K562 (cell line): ENCODE results near the gene AGR2. TPM values are rescaled to one million over a fixed set of nuclear protein-coding genes. Genes with fewer than 3 reads are reported as not detected.
"Not testable (repeated sequence)": the region's sequence is repeated elsewhere in the genome, so short reads cannot be mapped to it uniquely, and the experiment has no call there.

Experiments
- ATAC-seq: fragments of 200-7000 bp; cut with Tn5 transposase; 3 replicates; pipeline ENCODE4 v1.9.1; 2020; ENCODE audit warnings: moderate library complexity
- BruUV-seq: library from RNA; stranded (reverse); fragments of 400-500 nt; replicated peaks from 2 replicates; lab custom pipeline; 2021; lab: Mats Ljungman, UMichigan
- CTCF ChIA-PET: fragments of 300-600 bp; formaldehyde crosslinking; extraction: SDS; loops from one replicate; lab custom pipeline; 2021; ENCODE audit warnings: low intra/inter-chr PET ratio; lab: Yijun Ruan, JAX
- POLR2A ChIA-PET: fragments of 300-600, 350-650 bp; sonication (Branson Sonifier 250); formaldehyde crosslinking; extraction: SDS; loops from one replicate; lab custom pipeline; 2021; ENCODE audit warnings: antibody characterized with exemption, inconsistent platforms; lab: Yijun Ruan, JAX
- DNase-seq, 4 experiments: peaks; one replicate each; pipeline versions ENCODE4 v3.0.0 to v3.0.0-alpha.2; 2011 to 2018; ENCODE audit warnings: low spot score in 3 of 4, mixed read lengths in 3 of 4; ENCODE audit errors: extremely low read depth in 1 of 4
- FAIRE-seq: peaks from 2 replicates; lab custom pipeline; 2011; peaks lifted over from hg19 to GRCh38; lab: Jason Lieb, UNC
- H2AFZ ChIP-seq: 2 replicates; pipeline ENCODE4 v1.6.0; 2011; ENCODE audit warnings: low read depth, low read length, control low read depth, inconsistent platforms
- H3K27ac ChIP-seq: fragments of 200-600 bp; 3 replicates; pipeline ENCODE4 v1.8.0; 2011; ENCODE audit warnings: low read depth, mild to moderate bottlenecking, control low read depth, inconsistent platforms, low read length, moderate library complexity, mixed read lengths; ENCODE audit errors: extremely low read depth
- H3K27me3 ChIP-seq, 2 experiments: fragments of 300-600 bp in 1 of 2; 2 replicates in 1 of 2; 3 replicates in 1 of 2; pipeline versions ENCODE4 v1.6.0 to v1.8.0; 2011; ENCODE audit warnings: inconsistent platforms in 2 of 2, low read length in 2 of 2, mild to moderate bottlenecking in 1 of 2, mixed read lengths in 1 of 2, moderate library complexity in 1 of 2; ENCODE audit not compliant: control insufficient read depth in 2 of 2, insufficient read depth in 2 of 2
- H3K36me3 ChIP-seq: fragments of 300-600 bp; 3 replicates; pipeline ENCODE4 v1.8.0; 2011; ENCODE audit warnings: mild to moderate bottlenecking, low read length, inconsistent platforms; ENCODE audit not compliant: control insufficient read depth, insufficient read depth
- H3K4me1 ChIP-seq, 2 experiments: fragments of 200-600 bp in 1 of 2; replicated peaks in 1 of 2; 2 replicates in 1 of 2; 3 replicates in 1 of 2; pipeline versions ENCODE4 v1.5.1 to v1.8.0; 2011; ENCODE audit warnings: inconsistent platforms in 2 of 2, low read length in 2 of 2, mild to moderate bottlenecking in 1 of 2, mixed read lengths in 1 of 2, moderate library complexity in 1 of 2; ENCODE audit not compliant: control insufficient read depth in 2 of 2, insufficient read depth in 2 of 2
- H3K4me2 ChIP-seq: 2 replicates; pipeline ENCODE4 v1.6.1; 2011; ENCODE audit warnings: low read length, control low read depth, inconsistent platforms, mixed read lengths; ENCODE audit not compliant: insufficient read depth
- H3K4me3 ChIP-seq: fragments of 200-600 bp; sonication (generic), shearing (Covaris generic); 2 replicates; pipeline ENCODE4 v1.5.1; 2016; ENCODE audit warnings: control low read depth, inconsistent platforms
- H3K79me2 ChIP-seq: fragments of 200-600 bp; 3 replicates; pipeline ENCODE4 v1.8.0; 2011; ENCODE audit warnings: low read length, inconsistent platforms; ENCODE audit not compliant: control insufficient read depth, insufficient read depth
- H3K9ac ChIP-seq, 2 experiments: 2 replicates each; pipeline versions ENCODE4 v1.6.0 to v1.6.1; 2011; ENCODE audit warnings: low read depth in 2 of 2, low read length in 2 of 2, control low read depth in 1 of 2, inconsistent platforms in 1 of 2, mild to moderate bottlenecking in 1 of 2, mixed read lengths in 1 of 2; ENCODE audit not compliant: insufficient read depth in 1 of 2
- H3K9me1 ChIP-seq: one replicate; pipeline ENCODE4 v1.6.0; 2011; ENCODE audit warnings: inconsistent platforms, mild to moderate bottlenecking, low read length, moderate library complexity; ENCODE audit not compliant: control insufficient read depth, insufficient read depth
- H3K9me3 ChIP-seq: replicated peaks from 2 replicates; pipeline ENCODE4 v1.5.1; 2011; ENCODE audit warnings: low read depth, low read length, inconsistent platforms; ENCODE audit not compliant: control insufficient read depth, insufficient read depth
- H4K20me1 ChIP-seq: replicated peaks from 2 replicates; pipeline ENCODE4 v1.6.1; 2011; ENCODE audit warnings: low read length, inconsistent platforms, mixed read lengths; ENCODE audit not compliant: control insufficient read depth, insufficient read depth
- BACH1 ChIP-seq: fragments of 200-800 bp; sonication (Bioruptor generic); IDR thresholded peaks from 2 replicates; pipeline ENCODE4 v1.6.1; 2016; ENCODE audit warnings: missing genetic modification characterization, missing compliant biosample characterization
- ETV1 ChIP-seq: fragments of 450-650 bp; conservative IDR thresholded peaks from 2 replicates; pipeline ENCODE4 v1.6.1; 2016; ENCODE audit warnings: missing genetic modification characterization, control low read depth, low read depth, missing compliant biosample characterization
- NBN ChIP-seq: fragments of 450-650 bp; IDR thresholded peaks from 2 replicates; pipeline ENCODE4 v1.6.1; 2016; ENCODE audit warnings: low read depth, mild to moderate bottlenecking
- RAD21 ChIP-seq, 2 experiments: fragments of 250-450 bp in 1 of 2; fragments of 450-650 bp in 1 of 2; sonication (Bioruptor Pico) in 1 of 2; formaldehyde crosslinking in 1 of 2; IDR thresholded peaks in 1 of 2; conservative IDR thresholded peaks in 1 of 2; 2 replicates each; pipeline versions ENCODE4 v1.4.0 to v1.8.0; 2020 to 2022; ENCODE audit warnings: mild to moderate bottlenecking in 2 of 2, moderate library complexity in 1 of 2
- SMAD4 ChIP-seq: fragments of 250-450 bp; sonication (Bioruptor Pico); conservative IDR thresholded peaks from 2 replicates; pipeline ENCODE4 v1.8.0; 2021; ENCODE audit warnings: inconsistent platforms, mild to moderate bottlenecking, moderate library complexity
- WGBS: fragments of 100-300 bp; shearing (Covaris generic); methylation state at CpG from one replicate; pipeline ENCODE4 v1.1.6; 2016; ENCODE audit warnings: low coverage, mixed read lengths; ENCODE audit not compliant: insufficient coverage; ENCODE audit errors: missing lambda C conversion rate; 5-methylcytosine and 5-hydroxymethylcytosine counted together
- in situ Hi-C: fragments of 300-500 bp; cut with MboI; formaldehyde crosslinking; loops from 4 replicates; pipeline ENCODE4 v1.15.0; 2018; ENCODE audit warnings: inconsistent platforms, mixed read lengths
- intact Hi-C: fragments of 100-400 bp; cut with micrococcal nuclease; formaldehyde crosslinking; loops from 2 replicates; pipeline ENCODE4 v1.14.2; 2022
- polyA plus RNA-seq, 8 experiments: library from polyadenylated mRNA; depleted of rRNA in 4 of 8; stranded (reverse) in 5 of 8; unstranded in 3 of 8; fragments of >200 nt; fragmentation: Nextera tagmentation in 2 of 8; fragmentation: Illumina TruSeq in 1 of 8; extraction: Ambion mirVana in 2 of 8; extraction: Trizol in 1 of 8; gene quantifications; 2 replicates each; pipeline versions ENCODE4 v1.2.1 to v1.2.3, GENCODE V29; 2011 to 2014; ENCODE audit warnings: inconsistent platforms in 1 of 8, missing spikeins in 1 of 8
- total RNA-seq, 7 experiments: library from RNA; depleted of rRNA in 6 of 7; stranded (reverse); fragments of >200 nt in 6 of 7; fragmentation: Illumina TruSeq in 2 of 7; extraction: Trizol in 2 of 7; gene quantifications; 2 replicates each; pipeline versions ENCODE4 v1.2.1 to v1.2.3, GENCODE V29; 2011 to 2021; ENCODE audit warnings: low replicate concordance in 1 of 7
- TF ChIP-seq, protein P1 (sequence below): fragments of 250-450 bp; sonication (Bioruptor Pico); IDR thresholded peaks from 2 replicates; pipeline ENCODE4 v1.5.0; 2021

AGR2 gene
- total and polyA plus RNA-seq, 9 of the 15 experiments (the other 6 are each of a cell fraction or from before 2014, with no cell fraction given): 0.66 TPM; not detected in 8

DNA sequence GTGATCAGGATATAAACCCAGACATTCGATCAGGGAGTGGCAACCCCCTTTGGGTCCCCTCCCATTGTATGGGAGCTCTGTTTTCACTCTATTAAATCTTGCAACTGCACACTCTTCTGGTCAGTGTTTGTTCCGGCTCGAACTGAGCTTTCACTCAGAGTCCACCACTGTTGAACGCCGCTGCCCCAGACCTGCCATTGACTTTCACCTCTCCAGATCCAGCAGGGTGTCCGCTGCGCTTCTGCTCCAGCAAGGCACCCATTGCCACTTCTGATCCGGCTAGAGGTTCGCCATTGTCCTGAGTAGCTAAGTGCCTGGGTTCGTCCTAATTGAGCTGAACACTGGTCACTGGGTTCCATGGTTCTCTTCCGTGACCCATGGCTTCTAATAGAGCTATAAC lies 48.4 kb upstream of the AGR2 start:
- Histone ChIP-seq H2AFZ (peak overlapping the region; percentile 77), H3K27me3 (peaks cover 12 to 17% of the 10 kb centered on the region in 2 experiments; a peak in 4 of 5 replicates), H3K4me2 (peak overlapping the region; percentile 40; the same call in 1 of the 2 replicates)
- H3K4me3 ChIP-seq, FAIRE-seq, CTCF ChIA-PET, H3K27ac ChIP-seq, H3K9me1 ChIP-seq, H3K79me2 ChIP-seq, H3K9ac ChIP-seq, H3K36me3 ChIP-seq, BruUV-seq, intact Hi-C loops, H4K20me1 ChIP-seq, H3K9me3 ChIP-seq, in situ Hi-C loops, H3K4me1 ChIP-seq: not testable (repeated sequence)
- POLR2A ChIA-PET: interaction anchor here (0.6 to 1.7 kb wide), 5 partner anchors 11 to 229 kb away, joined by 3 to 4 read pairs (median 3); no protein-coding TSS in a partner anchor
- ATAC-seq: peak; percentile 73
- peak in 1 of 4 experiments; percentile 6 for DNase-seq
- TF ChIP-seq RAD21 (CRISPR knock-in tag; conservative IDR thresholded peaks at IDR 0.05 in 1 of 2, IDR thresholded peaks at IDR 0.05 in 1 of 2): peak in 1 of 2 experiments; percentile 2; a peak in 1 of 4 replicates
- 1% methylated on average over 11 of the region's 11 CpGs for WGBS

DNA sequence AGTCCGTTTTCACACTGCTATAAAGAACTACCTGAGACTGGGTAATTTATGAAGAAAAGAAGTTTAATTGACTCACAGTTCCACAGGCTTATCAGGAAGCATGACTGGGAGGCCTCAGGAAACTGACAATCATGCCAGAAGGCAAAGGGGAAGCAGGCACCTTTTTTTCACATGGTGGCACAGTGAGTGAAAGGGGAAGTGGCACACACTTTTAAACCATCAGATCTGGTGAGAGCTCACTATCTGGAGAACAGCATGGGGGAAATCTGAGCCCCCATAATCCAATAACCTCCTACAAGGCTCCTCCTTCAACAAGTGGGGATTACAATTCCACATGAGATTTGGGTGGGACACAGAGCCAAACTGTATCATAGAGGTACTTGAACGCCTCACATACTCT lies 47.0 kb upstream of the AGR2 start:
- H4K20me1 ChIP-seq: no peaks in the 10 kb centered on the region
- H3K4me3 ChIP-seq: no peak overlapping the region
- no peak overlapping the region for H3K9ac ChIP-seq
- no TSS peak for BruUV-seq
- ChIA-PET CTCF (no interaction called here), POLR2A (no interaction called here)
- peaks cover 12 to 18% of the 10 kb centered on the region in 2 experiments; a peak in 4 of 5 replicates for H3K27me3 ChIP-seq
- intact Hi-C loops: no loop called here
- no peaks in the 10 kb centered on the region for H3K9me1 ChIP-seq
- ATAC-seq (no peak), FAIRE-seq (no peak), DNase-seq (no peak)
- no peak overlapping the region for H3K4me2 ChIP-seq
- H3K9me3 ChIP-seq: no peaks in the 10 kb centered on the region
- H3K36me3 ChIP-seq: no peaks in the 10 kb centered on the region
- peaks cover 0 to 8% of the 10 kb centered on the region in 2 experiments; a peak in 1 of 5 replicates for H3K4me1 ChIP-seq
- H2AFZ ChIP-seq: no peak overlapping the region
- in situ Hi-C loops: no loop called here
- no peaks in the 10 kb centered on the region for H3K79me2 ChIP-seq
- H3K27ac ChIP-seq: no peak overlapping the region
- WGBS: 3% methylated on average over 2 of the region's 2 CpGs
- no peak for TF ChIP-seq ETV1 (tag)
- TF ChIP-seq, protein P1, sequence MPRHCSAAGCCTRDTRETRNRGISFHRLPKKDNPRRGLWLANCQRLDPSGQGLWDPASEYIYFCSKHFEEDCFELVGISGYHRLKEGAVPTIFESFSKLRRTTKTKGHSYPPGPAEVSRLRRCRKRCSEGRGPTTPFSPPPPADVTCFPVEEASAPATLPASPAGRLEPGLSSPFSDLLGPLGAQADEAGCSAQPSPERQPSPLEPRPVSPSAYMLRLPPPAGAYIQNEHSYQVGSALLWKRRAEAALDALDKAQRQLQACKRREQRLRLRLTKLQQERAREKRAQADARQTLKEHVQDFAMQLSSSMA (CRISPR knock-in tag): no peak
- no peak for TF ChIP-seq NBN
- no peak for TF ChIP-seq BACH1 (tag)
- TF ChIP-seq SMAD4: no peak
